Neural progenitor cell (in vitro differentiated cells): ENCODE results near the gene PTPRH.

Experiments used
- EZH2phosphoT487 ChIP-seq: fragments of 200-600 bp; sonication (generic); IDR thresholded peaks from 2 replicates; pipeline ENCODE4 v1.6.1; 2017; ENCODE audit warnings: antibody characterized with exemption
- TF ChIP-seq, protein P1 (sequence below): fragments of 200-600 bp; sonication (generic); IDR thresholded peaks from 2 replicates; pipeline ENCODE4 v1.5.1; 2017; ENCODE audit warnings: antibody characterized with exemption, mild to moderate bottlenecking

GRCh38 chr19:55247621-55248099 lies 38.4 kb upstream of the PTPRH start:
- TF ChIP-seq, protein P1, sequence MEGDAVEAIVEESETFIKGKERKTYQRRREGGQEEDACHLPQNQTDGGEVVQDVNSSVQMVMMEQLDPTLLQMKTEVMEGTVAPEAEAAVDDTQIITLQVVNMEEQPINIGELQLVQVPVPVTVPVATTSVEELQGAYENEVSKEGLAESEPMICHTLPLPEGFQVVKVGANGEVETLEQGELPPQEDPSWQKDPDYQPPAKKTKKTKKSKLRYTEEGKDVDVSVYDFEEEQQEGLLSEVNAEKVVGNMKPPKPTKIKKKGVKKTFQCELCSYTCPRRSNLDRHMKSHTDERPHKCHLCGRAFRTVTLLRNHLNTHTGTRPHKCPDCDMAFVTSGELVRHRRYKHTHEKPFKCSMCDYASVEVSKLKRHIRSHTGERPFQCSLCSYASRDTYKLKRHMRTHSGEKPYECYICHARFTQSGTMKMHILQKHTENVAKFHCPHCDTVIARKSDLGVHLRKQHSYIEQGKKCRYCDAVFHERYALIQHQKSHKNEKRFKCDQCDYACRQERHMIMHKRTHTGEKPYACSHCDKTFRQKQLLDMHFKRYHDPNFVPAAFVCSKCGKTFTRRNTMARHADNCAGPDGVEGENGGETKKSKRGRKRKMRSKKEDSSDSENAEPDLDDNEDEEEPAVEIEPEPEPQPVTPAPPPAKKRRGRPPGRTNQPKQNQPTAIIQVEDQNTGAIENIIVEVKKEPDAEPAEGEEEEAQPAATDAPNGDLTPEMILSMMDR, result no peak
- no peak for TF ChIP-seq EZH2phosphoT487
